Esophagus muscularis mucosa (tissue), 3 donors: ENCODE results near the gene SETD5.

Experiments
- POLR2A ChIP-seq: fragments of 450-650 bp; IDR thresholded peaks from one replicate; pipeline ENCODE4 v1.6.1; 2017; ENCODE audit warnings: antibody characterized with exemption, moderate library complexity, mild to moderate bottlenecking, low read depth
- POLR2AphosphoS5 ChIP-seq, 2 donors: sonication (generic); formaldehyde crosslinking; IDR thresholded peaks; one replicate each; pipeline ENCODE4 v1.6.1; 2017; ENCODE audit warnings: antibody characterized with exemption in 2 of 2
- TF ChIP-seq, protein P1 (sequence below), 3 experiments: fragments of 200-600 bp in 2 of 3; fragments of 450-650 bp in 1 of 3; sonication (generic) in 2 of 3; IDR thresholded peaks; one replicate each; pipeline ENCODE4 v1.5.1; 2017 to 2019; ENCODE audit warnings: antibody characterized with exemption in 3 of 3, mild to moderate bottlenecking in 2 of 3, moderate library complexity in 1 of 3

DNA sequence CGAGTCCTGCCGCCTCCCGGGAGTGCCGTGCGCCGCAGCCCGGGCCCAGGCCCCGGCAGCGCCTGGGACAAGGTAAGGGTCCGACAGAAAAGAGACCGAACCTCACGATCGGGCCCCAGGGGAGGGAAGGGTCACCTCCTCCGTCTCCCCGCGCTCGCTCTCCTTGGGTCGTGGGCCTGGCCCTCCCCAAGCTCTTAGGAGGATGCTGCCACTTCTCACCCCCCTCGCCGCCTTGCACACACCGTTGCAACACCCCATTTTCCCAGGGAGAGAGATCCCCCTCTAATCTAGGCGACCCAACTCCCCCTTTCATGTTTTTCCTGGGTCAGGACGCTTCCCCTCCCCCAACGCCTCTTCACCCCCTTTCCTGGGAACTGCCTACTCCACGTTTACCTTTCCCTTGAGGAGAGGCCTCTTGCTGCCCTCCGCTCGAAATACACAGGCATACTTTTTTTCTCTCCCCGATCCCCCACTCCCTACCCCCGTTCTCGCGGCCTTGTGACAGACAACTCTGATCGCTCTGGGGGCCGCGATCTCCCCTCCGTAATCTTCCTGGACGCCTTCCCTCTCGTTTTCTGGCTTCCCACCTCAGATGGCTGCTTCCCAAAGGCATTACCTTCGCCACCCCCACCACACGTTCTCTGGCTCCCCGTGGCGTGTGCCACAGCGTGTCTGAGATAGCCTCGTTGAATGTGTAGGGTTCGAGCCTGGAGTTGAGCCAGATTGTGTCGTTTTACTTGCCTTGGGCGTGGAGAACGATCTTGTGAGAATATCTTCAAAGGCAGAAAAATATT is 688 bp downstream of the SETD5 start:
- TF ChIP-seq POLR2A = no peak
- TF ChIP-seq, protein P1, sequence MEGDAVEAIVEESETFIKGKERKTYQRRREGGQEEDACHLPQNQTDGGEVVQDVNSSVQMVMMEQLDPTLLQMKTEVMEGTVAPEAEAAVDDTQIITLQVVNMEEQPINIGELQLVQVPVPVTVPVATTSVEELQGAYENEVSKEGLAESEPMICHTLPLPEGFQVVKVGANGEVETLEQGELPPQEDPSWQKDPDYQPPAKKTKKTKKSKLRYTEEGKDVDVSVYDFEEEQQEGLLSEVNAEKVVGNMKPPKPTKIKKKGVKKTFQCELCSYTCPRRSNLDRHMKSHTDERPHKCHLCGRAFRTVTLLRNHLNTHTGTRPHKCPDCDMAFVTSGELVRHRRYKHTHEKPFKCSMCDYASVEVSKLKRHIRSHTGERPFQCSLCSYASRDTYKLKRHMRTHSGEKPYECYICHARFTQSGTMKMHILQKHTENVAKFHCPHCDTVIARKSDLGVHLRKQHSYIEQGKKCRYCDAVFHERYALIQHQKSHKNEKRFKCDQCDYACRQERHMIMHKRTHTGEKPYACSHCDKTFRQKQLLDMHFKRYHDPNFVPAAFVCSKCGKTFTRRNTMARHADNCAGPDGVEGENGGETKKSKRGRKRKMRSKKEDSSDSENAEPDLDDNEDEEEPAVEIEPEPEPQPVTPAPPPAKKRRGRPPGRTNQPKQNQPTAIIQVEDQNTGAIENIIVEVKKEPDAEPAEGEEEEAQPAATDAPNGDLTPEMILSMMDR (IDR thresholded peaks at IDR 0.05) = no peak
- peak in 1 of 2 donors; percentile 28 for TF ChIP-seq POLR2AphosphoS5 (IDR thresholded peaks at IDR 0.05)
